Hematopoietic multipotent progenitor cell treated with erythropoietin and hydrocortisone succinate and interleukin-3 and kit ligand, for 8 days (in vitro differentiated cells): ENCODE measurements around the gene COL4A6.
"Not testable (repeated sequence)": the region's sequence is repeated elsewhere in the genome, so short reads cannot be mapped to it uniquely, and the experiment has no call there.

Experiments used
- DNase-seq: peaks from one replicate; pipeline ENCODE4 v3.0.0-alpha.2; 2015

Gene COL4A6

GRCh38 chrX:108438110-108438623 lies at the start of gene COL4A6:
TSS of gene COL4A6 (minus strand) at chrX:108438422. CDS start at chrX:108438196, 226 bp downstream.
- no peak for DNase-seq

GRCh38 chrX:108485960-108486359 lies 47.7 kb upstream of the COL4A6 start:
- DNase-seq = no peak

GRCh38 chrX:108484251-108484650 lies 46.0 kb upstream of the COL4A6 start:
- no peak for DNase-seq

- not testable (repeated sequence) for DNase-seq
These were observed 43.3 kb upstream of the COL4A6 start for GRCh38 chrX:108481528-108481927.

- DNase-seq = no peak
These were observed 35.8 kb upstream of the COL4A6 start for GRCh38 chrX:108473979-108474378.

GRCh38 chrX:108468486-108468885 lies 30.3 kb upstream of the COL4A6 start:
- DNase-seq = no peak

- DNase-seq = no peak
These were observed 26.4 kb upstream of the COL4A6 start for GRCh38 chrX:108464604-108465003.

GRCh38 chrX:108456971-108457477 lies 18.8 kb upstream of the COL4A6 start:
- no peak for DNase-seq

GRCh38 chrX:108453841-108454240 lies 15.6 kb upstream of the COL4A6 start:
- no peak for DNase-seq

GRCh38 chrX:108447303-108447702 lies 9.1 kb upstream of the COL4A6 start:
- no peak for DNase-seq

- no peak for DNase-seq
These were observed 4.8 kb upstream of the COL4A6 start for GRCh38 chrX:108442901-108443464.

GRCh38 chrX:108439961-108440696 lies 1.9 kb upstream of the COL4A6 start:
- DNase-seq = no peak

- no peak for DNase-seq
These were observed 1.3 kb upstream of the COL4A6 start, which contains the start of gene COL4A5 for GRCh38 chrX:108439426-108439942. TSS of gene COL4A5 (plus strand) at chrX:108439838. CDS start at chrX:108440126, 288 bp downstream.

- DNase-seq = no peak
These were observed 693 bp downstream of the COL4A6 start for GRCh38 chrX:108437349-108438109.

- no peak for DNase-seq
These were observed 3.0 kb downstream of the COL4A6 start for GRCh38 chrX:108435261-108435660.

GRCh38 chrX:108426262-108426661 lies 12.0 kb downstream of the COL4A6 start:
- no peak for DNase-seq

GRCh38 chrX:108420481-108420880 lies 17.7 kb downstream of the COL4A6 start:
- DNase-seq = no peak

- DNase-seq = no peak
These were observed 18.8 kb downstream of the COL4A6 start for GRCh38 chrX:108419401-108419800.

- DNase-seq = no peak
These were observed 21.0 kb downstream of the COL4A6 start for GRCh38 chrX:108417257-108417656.

GRCh38 chrX:108415891-108416290 lies 22.3 kb downstream of the COL4A6 start:
- DNase-seq = no peak

GRCh38 chrX:108415146-108415545 lies 23.1 kb downstream of the COL4A6 start:
- no peak for DNase-seq

GRCh38 chrX:108412783-108413182 lies 25.4 kb downstream of the COL4A6 start:
- no peak for DNase-seq
